HTERT RPE-1 (cell line): ENCODE results near the gene NHERF2.

Source experiments
- in situ Hi-C: fragments of 300-500 bp; cut with MboI; formaldehyde crosslinking; loops from 4 replicates; pipeline ENCODE4 v1.14.3; 2020; ENCODE audit warnings: low sequenced_read_pairs

Gene NHERF2

DNA sequence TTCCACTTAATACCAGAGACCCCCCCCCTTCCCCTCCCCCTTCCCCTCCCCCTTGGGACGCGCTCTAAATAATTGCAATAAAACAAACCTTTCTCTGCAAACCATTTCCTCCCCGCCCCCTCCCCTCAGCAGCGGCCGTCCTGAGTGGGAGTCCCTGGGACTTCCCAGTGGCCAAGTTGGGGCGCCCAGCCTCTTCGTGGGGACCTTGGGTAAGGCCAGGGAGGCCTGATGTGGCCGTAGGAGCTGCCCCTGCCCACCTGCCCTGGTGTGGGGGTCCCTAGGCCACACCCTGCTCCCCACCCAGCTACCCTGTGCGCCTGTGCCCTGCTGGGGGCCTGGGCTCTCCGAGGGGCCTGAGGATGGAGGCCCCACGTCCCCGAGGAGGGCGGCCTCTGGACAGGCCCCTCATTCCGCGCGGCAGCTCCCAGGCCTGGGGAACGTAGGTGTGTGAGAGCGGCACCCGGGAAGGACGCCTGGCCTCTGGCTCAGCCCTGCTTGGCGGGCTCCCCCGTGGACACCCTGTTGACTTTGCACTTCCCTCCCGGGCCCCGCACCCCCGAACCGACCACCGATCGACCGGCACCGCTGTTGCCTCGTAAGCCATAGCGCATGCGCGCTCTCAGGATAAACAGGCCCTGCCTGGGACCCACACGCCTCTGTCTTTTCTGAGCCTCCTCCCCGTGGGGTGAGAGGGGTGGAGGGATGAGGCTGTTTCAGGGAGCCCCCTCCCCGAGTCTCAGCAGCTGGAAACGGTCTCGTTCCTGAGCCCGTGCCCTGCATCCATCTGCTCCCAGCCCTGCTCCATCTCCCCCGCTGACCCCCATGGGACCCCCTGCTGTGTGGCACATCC is 11.9 kb downstream of the NHERF2 start:
- in situ Hi-C loops, result no loop called here

DNA sequence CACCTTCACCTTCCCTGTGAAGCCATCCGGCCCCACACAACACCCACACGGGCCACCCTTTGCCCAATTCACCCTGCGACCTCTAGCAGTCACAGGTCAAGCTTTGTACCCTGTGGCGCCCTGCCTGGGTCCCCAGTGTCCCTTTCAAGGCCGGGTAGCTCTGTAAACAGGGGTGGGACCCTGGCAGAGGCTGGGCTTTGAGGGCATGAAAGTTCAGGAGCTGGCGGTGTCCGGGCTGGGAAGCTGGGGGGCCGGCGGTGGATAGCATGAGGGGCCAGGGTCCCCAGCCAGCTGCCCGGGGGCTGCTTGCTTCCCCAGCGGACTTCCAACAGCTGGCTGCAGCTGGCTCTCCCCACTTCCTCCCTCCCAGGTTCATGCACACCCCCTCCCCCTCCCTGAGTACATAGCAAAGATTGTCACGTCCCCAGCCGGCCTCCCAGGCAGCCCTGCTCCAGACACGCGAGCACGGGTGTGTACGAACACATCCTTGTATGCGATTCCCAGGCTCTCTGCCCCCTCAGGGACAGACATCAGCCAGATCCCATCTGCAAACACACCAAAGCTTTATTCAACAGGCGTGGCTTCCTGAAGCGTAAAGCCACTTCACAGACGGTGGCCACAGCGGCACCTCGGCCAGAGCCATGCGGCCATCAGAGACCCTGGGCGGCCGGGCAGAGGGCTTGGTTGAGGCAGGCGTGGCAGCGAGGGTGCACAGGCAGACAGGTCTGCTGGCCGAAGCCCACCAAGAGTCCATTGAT is 12.8 kb downstream of the NHERF2 start:
- in situ Hi-C loops, result no loop called here

DNA sequence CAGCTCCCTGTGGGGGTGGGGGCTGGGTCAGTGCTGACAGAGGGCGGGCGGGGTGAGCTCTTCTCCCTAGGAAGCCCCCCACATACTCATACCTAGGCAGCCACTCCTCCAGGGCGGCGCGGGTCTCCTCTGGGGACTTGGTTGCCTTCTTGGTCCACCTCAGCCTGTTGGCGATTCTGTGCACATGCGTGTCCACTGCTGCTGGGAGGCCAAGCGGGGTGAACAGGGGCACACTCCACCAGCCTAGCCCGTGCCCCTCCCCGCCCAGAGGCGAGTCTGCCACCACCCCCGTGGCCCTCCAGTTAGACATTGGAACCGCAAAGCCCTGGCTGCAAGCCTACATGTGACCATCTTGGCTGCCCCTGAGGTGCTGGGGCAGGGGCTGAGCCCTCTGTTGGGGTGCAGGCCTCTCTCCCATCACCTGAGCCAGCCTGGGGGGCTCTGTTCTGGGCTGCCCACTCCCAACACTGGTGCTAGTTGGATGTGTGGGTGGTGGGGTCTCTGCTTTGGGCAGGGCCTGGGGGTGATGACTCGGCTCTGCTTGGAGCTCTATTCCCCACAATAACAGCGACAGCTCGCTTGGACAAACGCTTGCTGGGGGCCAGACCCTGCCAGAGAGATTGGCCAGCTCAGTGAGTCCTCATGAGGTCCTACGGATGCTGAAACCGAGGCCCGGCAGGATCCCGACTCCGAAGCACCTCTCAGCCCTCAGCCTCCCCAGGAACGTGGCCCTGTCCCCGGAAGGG is 13.5 kb downstream of the NHERF2 start:
- in situ Hi-C loops, result no loop called here

GRCh38 chr16:2040787-2041522 is 14.3 kb downstream of the NHERF2 start:
- in situ Hi-C loops, result no loop called here

- in situ Hi-C loops, result no loop called here
Measured at GRCh38 chr16:2042171-2042985, 15.7 kb downstream of the NHERF2 start.

GRCh38 chr16:2042986-2043666 is 16.4 kb downstream of the NHERF2 start:
- in situ Hi-C loops, result no loop called here

DNA sequence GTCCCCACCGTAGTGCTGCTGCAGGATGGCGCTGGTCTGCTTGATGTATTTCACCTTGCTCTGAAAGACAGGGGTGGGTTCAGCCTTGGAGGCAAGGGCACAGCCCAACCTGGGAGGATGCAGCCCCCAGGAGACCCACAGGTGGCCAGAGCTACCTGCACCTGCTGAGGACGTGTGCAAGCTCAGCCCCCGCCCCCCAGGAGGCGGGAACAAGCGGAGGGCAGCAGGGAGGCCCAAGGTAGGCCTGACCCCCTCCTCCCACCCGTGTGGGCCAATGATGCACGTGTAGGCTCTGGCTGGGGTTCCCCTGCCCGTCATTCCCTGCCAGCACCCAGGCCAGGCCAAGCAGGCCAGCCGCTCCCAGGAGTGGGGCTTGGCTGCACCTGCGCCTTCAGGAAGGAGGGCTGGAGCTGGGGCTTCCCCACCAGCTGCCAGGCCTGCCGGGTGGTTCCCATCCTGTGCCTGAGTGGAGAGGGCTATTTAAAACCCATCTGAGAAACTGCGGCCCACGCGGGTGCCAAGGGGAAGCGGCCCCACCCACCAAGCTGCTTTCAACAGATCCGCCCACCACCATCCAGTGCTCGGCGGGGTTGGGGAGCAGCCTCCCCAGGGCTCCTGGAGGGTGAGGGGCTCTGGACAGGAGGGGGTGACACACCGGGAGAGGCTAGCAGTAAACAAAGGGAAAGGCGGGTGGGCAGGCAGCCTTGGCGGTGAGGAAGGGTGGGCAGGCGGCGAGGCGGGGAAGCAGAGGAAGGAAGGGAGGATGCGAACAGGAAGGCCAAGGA is 17.2 kb downstream of the NHERF2 start:
- in situ Hi-C loops, result no loop called here

GRCh38 chr16:2044541-2044940 is 17.8 kb downstream of the NHERF2 start:
- in situ Hi-C loops, result no loop called here

DNA sequence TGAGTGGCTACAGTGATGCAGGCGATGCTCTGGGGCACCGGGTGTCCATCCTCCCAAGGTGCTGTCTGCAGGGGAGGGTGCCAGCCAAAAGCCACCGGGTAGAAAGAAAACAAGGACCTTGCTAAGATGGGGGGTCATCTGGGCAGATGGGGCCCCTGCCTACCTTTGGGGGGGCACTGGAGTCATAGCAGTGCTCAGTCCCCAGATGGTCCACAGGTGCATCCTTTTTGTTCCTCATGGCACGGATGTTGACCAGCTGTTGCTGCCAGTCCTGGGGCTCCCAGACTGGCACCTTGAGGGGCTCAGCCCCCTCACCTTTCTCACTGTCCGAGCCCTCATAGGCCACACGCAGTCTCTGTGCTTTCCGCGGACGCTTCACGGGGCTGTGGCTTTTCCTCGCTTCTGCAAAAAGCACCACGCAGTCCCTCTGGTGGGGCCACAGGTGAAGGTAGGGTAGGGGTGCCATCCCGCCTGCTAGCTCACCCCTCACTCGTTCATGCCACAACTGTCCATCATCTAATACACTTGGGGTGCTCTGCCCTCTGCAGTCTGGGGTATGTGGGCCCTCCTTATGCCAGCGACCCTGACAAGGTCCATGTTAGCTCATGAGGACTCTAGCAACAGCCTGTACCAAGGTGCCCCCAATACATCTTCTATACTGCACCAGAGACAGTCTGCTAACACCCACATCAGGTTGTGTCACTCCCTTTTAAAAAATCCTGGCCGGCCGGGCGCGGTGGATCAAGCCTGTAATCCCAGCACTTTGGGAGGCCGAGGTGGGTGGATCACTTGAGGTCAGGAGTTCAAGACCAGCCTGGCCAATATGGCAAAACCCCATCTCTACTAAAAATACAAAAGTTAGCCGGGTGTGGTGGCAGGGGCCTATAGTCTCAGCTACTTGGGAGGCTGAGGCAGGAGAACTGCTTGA is 19.5 kb downstream of the NHERF2 start:
- in situ Hi-C loops, result no loop called here

DNA sequence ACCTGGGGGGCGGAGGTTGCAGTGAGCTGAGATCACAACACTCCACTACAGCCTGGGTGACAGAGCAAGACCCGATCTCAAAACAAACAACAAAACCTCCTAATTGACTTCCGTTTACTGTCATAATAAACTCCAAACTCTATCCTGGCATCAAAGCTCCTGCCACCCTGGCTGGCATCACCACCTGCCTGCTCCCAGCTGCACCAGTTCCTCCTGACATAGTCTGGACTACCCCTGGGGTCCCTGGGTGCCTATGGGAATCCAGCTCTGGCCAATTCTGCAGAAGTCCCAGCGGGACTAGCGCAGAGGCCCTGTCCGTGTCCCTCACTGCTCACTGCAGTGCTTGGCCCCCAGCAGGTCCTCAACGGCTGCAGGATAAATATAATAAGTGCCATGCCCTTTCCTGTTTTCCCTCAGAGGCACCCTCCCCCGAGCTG is 20.2 kb downstream of the NHERF2 start:
- in situ Hi-C loops, result no loop called here

DNA sequence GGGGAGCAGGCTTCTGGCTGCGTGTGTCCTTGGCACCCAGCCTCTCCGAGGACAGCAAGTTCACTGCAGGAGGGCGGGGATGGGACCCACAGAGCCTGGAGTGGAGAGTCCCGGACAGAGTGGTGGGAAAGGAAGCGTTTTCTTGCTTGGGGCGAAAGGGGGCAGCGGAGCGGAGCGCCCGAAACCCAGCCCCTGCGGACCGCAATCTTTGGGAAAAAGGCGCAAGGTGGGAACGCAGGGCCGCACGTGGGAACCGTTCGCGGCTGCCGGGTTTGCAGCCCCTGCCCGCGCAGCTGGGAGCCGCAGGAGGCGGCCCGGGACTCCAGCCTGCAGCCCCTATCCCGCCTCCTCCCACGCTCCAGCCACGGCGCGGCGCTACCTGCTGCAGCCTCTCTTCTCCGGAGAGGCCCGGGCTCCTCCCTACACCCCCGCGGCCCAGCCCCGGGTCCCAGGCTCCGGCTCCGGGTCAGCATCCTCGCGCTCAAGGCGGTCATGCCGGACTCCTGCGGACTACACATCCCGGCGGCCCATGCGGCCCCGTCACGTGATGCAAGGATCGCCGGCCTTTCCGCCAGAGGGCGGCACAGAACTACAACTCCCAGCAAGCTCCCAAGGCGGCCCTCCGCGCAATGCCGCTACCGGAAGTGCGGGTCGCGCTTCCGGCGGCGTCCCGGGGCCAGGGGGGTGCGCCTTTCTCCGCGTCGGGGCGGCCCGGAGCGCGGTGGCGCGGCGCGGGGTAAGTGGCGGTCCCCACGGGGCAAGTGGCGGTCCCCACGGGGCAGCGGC is 20.8 kb downstream of the NHERF2 start, which contains the start of the genes NTHL1 and TSC2:
Gene NTHL1 (minus strand): TSS at position 505 of the 786 bp plus-strand sequence. CDS start 11 bp downstream, at position 494.
Gene TSC2 (plus strand): TSS at position 656 of the 786 bp plus-strand sequence. CDS start 631 bp downstream, outside the sequence.
- in situ Hi-C loops, result no loop called here

- in situ Hi-C loops, result no loop called here
Measured at GRCh38 chr16:2048116-2048543, 21.4 kb downstream of the NHERF2 start.

DNA sequence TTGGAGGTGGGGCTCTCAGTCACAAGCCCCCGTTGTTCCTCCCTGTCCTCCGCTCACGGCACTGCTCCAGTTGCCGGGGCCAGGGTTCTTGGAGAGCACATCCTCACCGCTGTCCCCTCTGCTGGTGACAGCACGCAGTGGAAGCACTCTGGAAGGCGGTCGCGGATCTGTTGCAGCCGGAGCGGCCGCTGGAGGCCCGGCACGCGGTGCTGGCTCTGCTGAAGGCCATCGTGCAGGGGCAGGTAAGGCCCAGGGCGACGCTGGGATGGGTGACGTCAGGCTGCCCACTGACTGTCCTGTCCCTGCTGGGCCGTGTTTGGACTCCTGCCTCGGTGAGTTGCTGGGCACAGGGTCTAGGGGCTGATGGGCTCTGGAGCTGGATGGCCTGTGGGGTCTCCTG is 26.5 kb downstream of the NHERF2 start:
- in situ Hi-C loops, result no loop called here

DNA sequence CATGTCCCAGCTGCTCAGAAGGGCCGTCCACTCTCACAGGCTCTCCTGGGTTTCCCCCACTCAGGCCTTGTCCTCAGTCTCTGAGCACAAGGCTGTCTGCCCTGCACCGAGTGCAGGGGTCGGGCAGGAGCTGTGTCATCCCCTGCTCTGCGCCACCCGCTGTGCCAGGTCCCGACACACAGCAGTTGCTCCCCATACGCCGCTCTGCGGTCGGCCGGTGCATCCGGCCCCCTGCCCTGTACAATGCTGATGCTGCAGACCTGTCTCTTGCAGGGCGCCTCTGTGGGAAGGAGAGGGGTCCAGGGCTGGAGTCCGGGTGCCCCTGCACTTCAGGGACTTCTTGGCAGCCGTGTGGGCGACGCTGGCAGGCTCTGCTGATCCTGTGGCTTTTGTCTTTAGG is 27.2 kb downstream of the NHERF2 start:
- in situ Hi-C loops, result no loop called here

- in situ Hi-C loops, result no loop called here
Measured at GRCh38 chr16:2054543-2055245, 28.0 kb downstream of the NHERF2 start.

DNA sequence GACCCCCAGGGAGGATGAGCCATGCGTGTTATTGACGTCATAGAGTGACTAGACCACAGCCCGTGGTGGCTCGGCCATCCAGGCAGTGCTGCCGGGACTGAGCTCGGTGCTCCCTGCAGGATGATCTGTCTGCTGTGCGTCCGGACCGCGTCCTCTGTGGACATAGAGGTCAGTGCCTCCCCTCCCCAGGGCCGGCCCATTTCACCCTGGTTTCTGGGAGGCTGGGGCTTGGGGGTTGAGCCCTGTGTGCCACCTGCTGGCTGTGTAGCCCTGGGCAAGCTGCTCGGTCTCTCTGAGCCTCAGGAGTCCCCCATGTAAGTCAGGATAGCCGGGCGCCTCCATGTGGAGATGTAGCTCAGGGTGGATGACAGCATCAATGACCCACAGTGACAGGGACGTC is 29.4 kb downstream of the NHERF2 start:
- in situ Hi-C loops, result no loop called here
